ENCODE results near the gene EYA2.
"Not testable (repeated sequence)": the region's sequence is repeated elsewhere in the genome, so short reads cannot be mapped to it uniquely, and the experiment has no call there.

EYA2 gene

GRCh38 chr20:47160992-47161391 is 266.3 kb downstream of the EYA2 start:
- Histone ChIP-seq H3K4me3 (ENCODE audit: low read length) (no peak overlapping the region), H3K36me3 (ENCODE audit: insufficient read depth, low read length) (no peaks in the 10 kb centered on the region), H3K9me3 (replicated peaks; ENCODE audit: low read length) (no peaks in the 10 kb centered on the region), H3K4me2 (ENCODE audit: low read length) (no peak overlapping the region), H3K9ac (ENCODE audit: low read depth, low read length) (no peak overlapping the region), H3K27me3 (ENCODE audit: control insufficient read depth, insufficient read depth, low read length) (peaks cover 3% of the 10 kb centered on the region), H3K4me1 (ENCODE audit: control insufficient read depth, insufficient read depth, low read length) (peaks cover 6% of the 10 kb centered on the region)

DNA sequence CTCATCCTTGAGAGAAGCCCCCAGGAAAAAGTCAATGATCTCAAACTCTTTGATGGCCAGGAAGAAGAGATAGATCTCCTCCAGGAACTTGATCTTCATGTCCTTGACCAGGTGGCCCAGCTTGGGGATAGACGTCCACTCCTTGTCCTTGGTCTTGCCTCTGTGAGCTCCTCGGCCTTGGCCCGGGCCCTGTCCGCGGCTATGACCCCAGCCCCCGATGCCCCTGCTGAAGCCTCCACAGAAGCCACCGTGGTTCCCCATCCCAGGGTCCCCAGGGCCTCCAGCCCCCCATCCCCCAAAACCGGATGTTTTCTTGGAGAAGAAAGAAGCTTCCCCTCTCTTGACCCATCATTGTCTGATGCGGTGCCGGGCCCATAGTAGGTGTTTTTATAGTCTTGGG is 266.8 kb downstream of the EYA2 start:
- no peak overlapping the region for H3K4me3 ChIP-seq (ENCODE audit: low read length)
- peaks cover 6% of the 10 kb centered on the region for H3K4me1 ChIP-seq (ENCODE audit: control insufficient read depth, insufficient read depth, low read length)
- H3K4me2 ChIP-seq (ENCODE audit: low read length), result no peak overlapping the region
- H3K36me3 ChIP-seq (ENCODE audit: insufficient read depth, low read length), result no peaks in the 10 kb centered on the region
- no peaks in the 10 kb centered on the region for H3K9me3 ChIP-seq (replicated peaks; ENCODE audit: low read length)
- H3K27me3 ChIP-seq (ENCODE audit: control insufficient read depth, insufficient read depth, low read length), result peaks cover 3% of the 10 kb centered on the region
- H3K9ac ChIP-seq (ENCODE audit: low read depth, low read length), result no peak overlapping the region

GRCh38 chr20:47164140-47164539 is 269.5 kb downstream of the EYA2 start:
- H3K9ac ChIP-seq (ENCODE audit: low read depth, low read length), result no peak overlapping the region
- H3K27me3 ChIP-seq (ENCODE audit: control insufficient read depth, insufficient read depth, low read length), result peaks cover 15% of the 10 kb centered on the region
- H3K4me1 ChIP-seq (ENCODE audit: control insufficient read depth, insufficient read depth, low read length), result peaks cover 6% of the 10 kb centered on the region
- H3K9me3 ChIP-seq (replicated peaks; ENCODE audit: low read length), result no peaks in the 10 kb centered on the region
- no peak overlapping the region for H3K4me2 ChIP-seq (ENCODE audit: low read length)
- no peak overlapping the region for H3K4me3 ChIP-seq (ENCODE audit: low read length)
- H3K36me3 ChIP-seq (ENCODE audit: insufficient read depth, low read length), result no peaks in the 10 kb centered on the region

DNA sequence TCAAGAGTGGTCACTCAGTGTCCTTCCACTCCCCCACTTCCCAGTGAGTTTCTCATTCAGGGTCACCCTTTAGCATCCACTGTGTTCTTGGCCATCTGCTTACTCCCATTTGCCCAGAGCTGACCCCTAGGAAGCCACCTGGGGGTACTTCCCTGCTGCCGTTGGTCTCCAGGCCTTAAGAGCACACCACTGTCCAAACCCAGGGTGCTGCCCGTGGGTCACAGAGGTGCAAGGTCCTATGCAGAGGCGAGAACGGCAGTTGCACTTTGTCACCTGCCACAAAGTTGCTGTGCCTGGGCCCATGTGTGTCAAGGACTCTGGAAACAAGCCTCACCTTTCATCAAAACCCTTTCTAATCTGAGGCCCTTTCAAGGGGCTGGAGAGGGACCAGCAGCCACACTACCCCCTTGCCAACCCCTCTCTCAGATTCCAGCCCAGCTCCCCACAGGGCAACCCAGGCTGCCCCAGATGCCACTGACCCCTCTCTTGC is 270.8 kb downstream of the EYA2 start:
- H3K4me1 ChIP-seq (ENCODE audit: control insufficient read depth, insufficient read depth, low read length), result peaks cover 6% of the 10 kb centered on the region
- no peak overlapping the region for H3K4me3 ChIP-seq (ENCODE audit: low read length)
- H3K4me2 ChIP-seq (ENCODE audit: low read length), result no peak overlapping the region
- H3K9ac ChIP-seq (ENCODE audit: low read depth, low read length), result no peak overlapping the region
- no peaks in the 10 kb centered on the region for H3K9me3 ChIP-seq (replicated peaks; ENCODE audit: low read length)
- H3K27me3 ChIP-seq (ENCODE audit: control insufficient read depth, insufficient read depth, low read length), result peaks cover 16% of the 10 kb centered on the region
- H3K36me3 ChIP-seq (ENCODE audit: insufficient read depth, low read length), result no peaks in the 10 kb centered on the region

DNA sequence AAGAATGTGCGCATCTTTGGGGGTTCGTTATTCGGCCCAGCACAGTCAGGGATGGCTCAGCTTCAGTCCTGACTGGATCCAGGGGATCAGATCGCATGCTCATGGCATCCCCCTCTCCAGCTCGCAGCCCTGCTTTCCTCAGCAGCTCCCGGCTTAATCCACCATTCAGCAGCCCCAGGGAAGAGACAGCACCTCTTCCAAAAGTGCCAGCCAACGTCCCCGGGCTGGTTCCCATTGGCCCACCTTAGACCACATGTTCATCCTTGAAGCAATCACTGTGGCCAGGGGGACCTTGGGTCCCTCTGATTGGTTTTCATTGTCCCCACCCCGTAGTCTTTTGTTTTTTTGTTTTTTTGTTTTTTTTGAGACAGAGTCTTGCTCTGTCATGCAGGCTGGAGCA is 273.2 kb downstream of the EYA2 start:
- H3K4me3 ChIP-seq (ENCODE audit: low read length), result no peak overlapping the region
- H3K4me1 ChIP-seq (ENCODE audit: control insufficient read depth, insufficient read depth, low read length), result peaks cover 14% of the 10 kb centered on the region
- H3K27me3 ChIP-seq (ENCODE audit: control insufficient read depth, insufficient read depth, low read length), result peaks cover 19% of the 10 kb centered on the region
- no peaks in the 10 kb centered on the region for H3K36me3 ChIP-seq (ENCODE audit: insufficient read depth, low read length)
- no peak overlapping the region for H3K9ac ChIP-seq (ENCODE audit: low read depth, low read length)
- H3K4me2 ChIP-seq (ENCODE audit: low read length), result no peak overlapping the region
- H3K9me3 ChIP-seq (replicated peaks; ENCODE audit: low read length), result no peaks in the 10 kb centered on the region

- no peak overlapping the region for H3K4me2 ChIP-seq (ENCODE audit: low read length)
- peaks cover 8% of the 10 kb centered on the region for H3K4me1 ChIP-seq (ENCODE audit: control insufficient read depth, insufficient read depth, low read length)
- no peaks in the 10 kb centered on the region for H3K36me3 ChIP-seq (ENCODE audit: insufficient read depth, low read length)
- H3K9me3 ChIP-seq (replicated peaks; ENCODE audit: low read length), result no peaks in the 10 kb centered on the region
- H3K27me3 ChIP-seq (ENCODE audit: control insufficient read depth, insufficient read depth, low read length), result peaks cover 24% of the 10 kb centered on the region
- no peak overlapping the region for H3K9ac ChIP-seq (ENCODE audit: low read depth, low read length)
- H3K4me3 ChIP-seq (ENCODE audit: low read length), result no peak overlapping the region
These were observed 277.9 kb downstream of the EYA2 start for GRCh38 chr20:47172579-47172978.

DNA sequence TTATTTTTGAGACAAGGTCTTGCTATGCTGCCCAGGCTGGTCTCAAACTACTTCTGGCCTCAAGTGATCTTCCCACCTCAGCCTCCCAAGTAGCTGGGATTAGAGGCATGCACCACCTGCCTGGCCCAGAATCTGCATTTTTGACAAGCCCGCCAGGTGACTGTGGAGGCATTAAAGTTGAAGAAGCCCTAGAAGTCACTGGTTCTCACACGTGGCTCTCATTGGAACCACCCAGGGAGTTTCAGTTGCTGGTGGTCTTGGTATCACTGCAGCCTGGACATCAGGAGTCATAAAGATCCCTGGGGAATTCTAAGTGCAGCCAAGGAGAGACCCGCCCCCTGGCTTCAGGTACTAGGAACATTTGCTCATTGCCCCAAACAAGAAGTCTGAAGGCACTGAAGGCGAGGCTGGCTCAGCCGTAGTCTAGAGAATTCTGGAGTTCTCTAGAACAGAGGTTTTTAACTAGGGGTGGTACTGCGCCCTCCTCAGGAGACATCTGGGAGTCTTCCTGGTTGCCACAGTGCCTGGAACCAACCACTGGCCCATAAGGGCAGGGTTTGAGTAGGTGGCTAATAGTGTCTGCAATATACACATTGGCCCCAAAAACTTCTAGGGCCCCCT is 279.1 kb downstream of the EYA2 start:
- Histone ChIP-seq H3K36me3 (ENCODE audit: insufficient read depth, low read length) (no peaks in the 10 kb centered on the region), H3K4me1 (ENCODE audit: control insufficient read depth, insufficient read depth, low read length) (peaks cover 8% of the 10 kb centered on the region), H3K4me2 (ENCODE audit: low read length) (no peak overlapping the region), H3K9me3 (replicated peaks; ENCODE audit: low read length) (no peaks in the 10 kb centered on the region), H3K9ac (ENCODE audit: low read depth, low read length) (no peak overlapping the region), H3K4me3 (ENCODE audit: low read length) (no peak overlapping the region), H3K27me3 (ENCODE audit: control insufficient read depth, insufficient read depth, low read length) (peaks cover 17% of the 10 kb centered on the region)

DNA sequence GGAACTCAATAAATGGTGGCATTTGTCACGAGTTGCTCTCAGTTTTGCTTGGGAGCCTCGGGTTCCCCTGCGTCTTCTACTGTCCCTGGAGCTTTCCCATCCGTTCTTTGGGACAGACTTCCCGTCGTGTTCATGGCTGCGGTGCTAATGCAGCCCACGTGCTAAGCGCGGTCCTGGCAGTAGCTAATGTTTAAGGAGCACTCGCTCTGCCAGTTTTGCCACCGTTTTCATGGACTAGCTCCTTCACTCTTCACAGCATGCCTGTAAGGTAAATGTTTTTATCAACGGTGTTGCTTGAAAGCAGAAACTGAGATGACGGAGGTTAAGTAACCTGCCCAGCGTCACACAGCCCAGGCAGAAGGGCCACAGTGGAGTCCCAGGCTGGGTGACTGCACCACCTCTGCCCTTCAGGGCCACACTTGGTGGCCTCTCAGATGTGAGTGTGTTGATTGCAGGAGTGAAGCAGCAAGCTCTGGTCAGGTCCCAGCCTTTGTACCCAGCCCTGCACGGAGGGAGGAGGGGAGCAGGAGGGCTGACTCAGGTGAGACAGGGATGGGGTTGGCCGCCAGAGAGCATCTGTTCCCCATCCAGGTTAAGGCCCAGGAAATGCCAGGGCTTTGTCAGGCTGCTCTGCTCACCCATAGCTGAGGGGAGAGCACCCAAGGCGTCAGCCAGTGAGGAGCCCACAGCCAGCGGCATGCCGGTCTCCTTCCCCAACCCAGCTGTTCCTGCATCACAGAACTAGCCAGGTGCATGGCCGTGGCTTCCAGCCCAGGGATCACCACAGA is 280.0 kb downstream of the EYA2 start:
- H3K4me2 ChIP-seq (ENCODE audit: low read length), result no peak overlapping the region
- H3K36me3 ChIP-seq (ENCODE audit: insufficient read depth, low read length), result no peaks in the 10 kb centered on the region
- peaks cover 8% of the 10 kb centered on the region for H3K4me1 ChIP-seq (ENCODE audit: control insufficient read depth, insufficient read depth, low read length)
- no peak overlapping the region for H3K9ac ChIP-seq (ENCODE audit: low read depth, low read length)
- peaks cover 12% of the 10 kb centered on the region for H3K27me3 ChIP-seq (ENCODE audit: control insufficient read depth, insufficient read depth, low read length)
- no peak overlapping the region for H3K4me3 ChIP-seq (ENCODE audit: low read length)
- no peaks in the 10 kb centered on the region for H3K9me3 ChIP-seq (replicated peaks; ENCODE audit: low read length)

GRCh38 chr20:47175493-47175892 is 280.9 kb downstream of the EYA2 start:
- peaks cover 12% of the 10 kb centered on the region for H3K27me3 ChIP-seq (ENCODE audit: control insufficient read depth, insufficient read depth, low read length)

GRCh38 chr20:47176217-47176616 is 281.6 kb downstream of the EYA2 start:
- H3K4me3 ChIP-seq (ENCODE audit: low read length); H3K9me3 ChIP-seq (replicated peaks; ENCODE audit: low read length); H3K4me1 ChIP-seq (ENCODE audit: control insufficient read depth, insufficient read depth, low read length); H3K27me3 ChIP-seq (ENCODE audit: control insufficient read depth, insufficient read depth, low read length); H3K36me3 ChIP-seq (ENCODE audit: insufficient read depth, low read length); H3K9ac ChIP-seq (ENCODE audit: low read depth, low read length); H3K4me2 ChIP-seq (ENCODE audit: low read length): not testable (repeated sequence)

More at GRCh38 chr20:47175493-47175892, 280.9 kb downstream of the EYA2 start:
- Histone ChIP-seq H3K4me3 (ENCODE audit: low read length) (no peak overlapping the region), H3K9me3 (replicated peaks; ENCODE audit: low read length) (no peaks in the 10 kb centered on the region), H3K36me3 (ENCODE audit: insufficient read depth, low read length) (no peaks in the 10 kb centered on the region), H3K4me2 (ENCODE audit: low read length) (no peak overlapping the region), H3K4me1 (ENCODE audit: control insufficient read depth, insufficient read depth, low read length) (peaks cover 8% of the 10 kb centered on the region), H3K9ac (ENCODE audit: low read depth, low read length) (no peak overlapping the region)

DNA sequence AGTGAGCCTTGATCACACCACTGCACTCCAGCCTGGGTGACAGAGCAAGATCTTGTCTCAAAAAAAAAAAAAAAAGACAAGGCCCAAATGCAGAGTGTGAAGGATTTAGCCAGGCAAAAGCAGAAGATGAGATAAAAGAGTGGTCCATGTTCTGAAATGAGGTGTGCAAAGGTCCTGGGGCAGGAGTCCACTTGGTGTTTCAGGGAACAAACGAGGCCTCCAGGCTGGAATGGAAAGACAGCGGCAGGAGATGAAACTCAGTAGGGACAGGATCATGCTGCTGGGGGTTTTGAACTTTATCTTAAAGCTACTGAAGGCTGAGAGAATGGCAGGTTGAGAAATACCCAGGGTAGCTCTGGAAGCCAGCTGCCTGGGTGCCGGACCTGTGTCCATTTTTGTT is 283.6 kb downstream of the EYA2 start:
- no peak overlapping the region for H3K4me3 ChIP-seq (ENCODE audit: low read length)
- no peak overlapping the region for H3K9ac ChIP-seq (ENCODE audit: low read depth, low read length)
- H3K27me3 ChIP-seq (ENCODE audit: control insufficient read depth, insufficient read depth, low read length), result peaks cover 8% of the 10 kb centered on the region
- H3K4me1 ChIP-seq (ENCODE audit: control insufficient read depth, insufficient read depth, low read length), result peaks cover 2% of the 10 kb centered on the region
- no peaks in the 10 kb centered on the region for H3K9me3 ChIP-seq (replicated peaks; ENCODE audit: low read length)
- H3K36me3 ChIP-seq (ENCODE audit: insufficient read depth, low read length), result no peaks in the 10 kb centered on the region
- no peak overlapping the region for H3K4me2 ChIP-seq (ENCODE audit: low read length)

DNA sequence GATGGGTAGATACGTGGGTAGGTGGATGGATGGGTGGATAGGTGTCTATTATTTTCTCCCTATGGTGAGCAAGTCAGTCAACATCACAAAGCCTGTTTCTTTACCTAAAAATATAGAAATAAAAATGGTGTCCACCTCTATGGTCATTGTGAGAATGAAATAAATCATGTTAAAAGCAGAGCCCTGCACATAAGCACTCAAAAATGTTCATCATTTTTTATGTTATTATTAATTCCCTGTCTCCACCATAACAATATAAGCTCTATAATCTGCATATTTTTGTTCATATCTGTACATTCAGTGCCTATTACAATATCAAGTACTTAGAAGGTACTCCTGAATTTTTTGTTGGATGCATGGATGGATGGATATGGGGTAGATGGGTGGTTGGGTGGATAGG is 284.2 kb downstream of the EYA2 start:
- no peak overlapping the region for H3K9ac ChIP-seq (ENCODE audit: low read depth, low read length)
- H3K4me2 ChIP-seq (ENCODE audit: low read length), result no peak overlapping the region
- H3K36me3 ChIP-seq (ENCODE audit: insufficient read depth, low read length), result no peaks in the 10 kb centered on the region
- no peaks in the 10 kb centered on the region for H3K9me3 ChIP-seq (replicated peaks; ENCODE audit: low read length)
- H3K4me3 ChIP-seq (ENCODE audit: low read length), result no peak overlapping the region
- H3K27me3 ChIP-seq (ENCODE audit: control insufficient read depth, insufficient read depth, low read length), result peaks cover 12% of the 10 kb centered on the region
- peaks cover 2% of the 10 kb centered on the region for H3K4me1 ChIP-seq (ENCODE audit: control insufficient read depth, insufficient read depth, low read length)
